ENCODE data around the gene WDR86. TPM values are rescaled to one million over a fixed set of nuclear protein-coding genes. Genes with fewer than 3 reads are reported as not detected.

Gene WDR86
- total RNA-seq, 1 experiment from 2014 or later = not detected

DNA sequence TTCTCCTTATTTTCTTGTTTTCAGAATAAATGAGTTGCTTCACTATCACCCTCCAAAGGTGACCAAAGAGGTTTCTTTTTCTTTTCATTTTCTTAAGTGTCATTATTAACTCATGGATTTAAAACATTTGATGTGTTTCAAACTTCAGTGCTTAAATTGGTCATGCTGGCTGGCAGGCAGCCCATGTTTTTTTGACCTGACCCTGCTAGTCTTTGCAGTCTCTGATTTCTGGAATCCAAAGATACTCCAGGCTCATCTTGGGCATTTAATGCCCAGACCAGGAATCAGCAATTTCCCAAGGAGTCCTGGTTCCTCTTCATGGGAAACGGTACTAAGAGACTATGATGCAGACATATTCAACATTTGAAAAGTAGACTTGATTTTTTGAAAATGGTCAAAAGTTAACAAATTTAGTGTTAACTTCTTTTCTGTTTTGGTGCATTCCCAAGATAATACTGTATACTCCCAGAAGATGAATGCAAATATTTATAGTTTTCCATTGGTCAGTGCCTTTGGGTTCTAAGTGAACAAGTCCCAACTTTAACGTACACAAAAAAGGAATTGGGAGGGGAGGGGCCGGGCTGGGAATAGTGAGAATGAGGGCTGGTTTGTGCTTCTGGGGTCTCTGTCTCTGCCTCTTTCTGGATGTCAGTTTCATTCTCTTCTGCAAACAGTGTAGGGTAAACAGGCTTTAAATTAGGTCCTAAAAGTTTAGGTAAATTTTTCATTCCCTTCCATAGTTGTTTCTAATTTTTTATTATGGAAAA lies 48.5 kb downstream of the WDR86 start:
- Mint-ChIP-seq H3K36me3 (ENCODE audit: insufficient read depth, unreplicated experiment) (peaks cover 41% of the 10 kb centered on the region), H3K27ac (ENCODE audit: unreplicated experiment) (no peak overlapping the region), H3K4me1 (ENCODE audit: low read depth, unreplicated experiment) (no peaks in the 10 kb centered on the region), H3K4me3 (ENCODE audit: low read depth, unreplicated experiment) (no peak overlapping the region), H3K27me3 (ENCODE audit: unreplicated experiment) (no peaks in the 10 kb centered on the region), H3K9me3 (ENCODE audit: low read depth, unreplicated experiment) (no peaks in the 10 kb centered on the region)
- BruUV-seq (replicated peaks) = no TSS peak
- no peak for DNase-seq
- TF ChIP-seq, protein P1, sequence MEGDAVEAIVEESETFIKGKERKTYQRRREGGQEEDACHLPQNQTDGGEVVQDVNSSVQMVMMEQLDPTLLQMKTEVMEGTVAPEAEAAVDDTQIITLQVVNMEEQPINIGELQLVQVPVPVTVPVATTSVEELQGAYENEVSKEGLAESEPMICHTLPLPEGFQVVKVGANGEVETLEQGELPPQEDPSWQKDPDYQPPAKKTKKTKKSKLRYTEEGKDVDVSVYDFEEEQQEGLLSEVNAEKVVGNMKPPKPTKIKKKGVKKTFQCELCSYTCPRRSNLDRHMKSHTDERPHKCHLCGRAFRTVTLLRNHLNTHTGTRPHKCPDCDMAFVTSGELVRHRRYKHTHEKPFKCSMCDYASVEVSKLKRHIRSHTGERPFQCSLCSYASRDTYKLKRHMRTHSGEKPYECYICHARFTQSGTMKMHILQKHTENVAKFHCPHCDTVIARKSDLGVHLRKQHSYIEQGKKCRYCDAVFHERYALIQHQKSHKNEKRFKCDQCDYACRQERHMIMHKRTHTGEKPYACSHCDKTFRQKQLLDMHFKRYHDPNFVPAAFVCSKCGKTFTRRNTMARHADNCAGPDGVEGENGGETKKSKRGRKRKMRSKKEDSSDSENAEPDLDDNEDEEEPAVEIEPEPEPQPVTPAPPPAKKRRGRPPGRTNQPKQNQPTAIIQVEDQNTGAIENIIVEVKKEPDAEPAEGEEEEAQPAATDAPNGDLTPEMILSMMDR (IDR thresholded peaks at IDR 0.05; ENCODE audit: unreplicated experiment) = no peak
- intact Hi-C loops (cut with micrococcal nuclease; ENCODE audit: unreplicated experiment) = no loop called here
- CTCF ChIA-PET = no interaction called here

DNA sequence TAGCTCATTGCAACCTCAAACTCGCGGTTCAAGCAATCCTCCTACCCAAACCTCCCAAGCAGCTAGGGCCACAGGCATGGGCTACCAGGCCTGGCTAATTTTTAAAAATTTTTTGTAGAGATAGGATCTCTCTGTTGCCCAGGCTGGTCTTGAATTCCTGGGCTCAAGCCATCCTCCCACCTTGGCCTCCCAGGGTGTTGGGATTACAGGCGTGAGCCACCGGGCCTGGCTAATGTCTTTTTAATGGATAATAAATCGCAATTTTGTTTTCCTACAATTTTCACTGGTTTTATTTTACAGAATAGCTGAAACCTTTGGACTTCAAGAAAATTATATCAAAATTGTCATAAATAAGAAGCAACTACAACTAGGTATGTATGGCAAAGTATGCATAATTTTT lies 57.3 kb downstream of the WDR86 start:
- Mint-ChIP-seq H3K27me3 (ENCODE audit: unreplicated experiment) (no peaks in the 10 kb centered on the region), H3K36me3 (ENCODE audit: insufficient read depth, unreplicated experiment) (peaks cover 42% of the 10 kb centered on the region), H3K9me3 (ENCODE audit: low read depth, unreplicated experiment) (no peaks in the 10 kb centered on the region), H3K4me1 (ENCODE audit: low read depth, unreplicated experiment) (peaks cover 12% of the 10 kb centered on the region), H3K4me3 (ENCODE audit: low read depth, unreplicated experiment) (no peak overlapping the region), H3K27ac (ENCODE audit: unreplicated experiment) (no peak overlapping the region)
- TF ChIP-seq, protein P1 (IDR thresholded peaks at IDR 0.05; ENCODE audit: unreplicated experiment) = no peak
- CTCF ChIA-PET = interaction anchor here (0.6 kb wide), 1 partner anchor 1371 kb away, joined by 4 read pairs; no protein-coding TSS in a partner anchor
- no TSS peak for BruUV-seq (replicated peaks)
- intact Hi-C loops (cut with micrococcal nuclease; ENCODE audit: unreplicated experiment) = no loop called here
- DNase-seq = no peak

DNA sequence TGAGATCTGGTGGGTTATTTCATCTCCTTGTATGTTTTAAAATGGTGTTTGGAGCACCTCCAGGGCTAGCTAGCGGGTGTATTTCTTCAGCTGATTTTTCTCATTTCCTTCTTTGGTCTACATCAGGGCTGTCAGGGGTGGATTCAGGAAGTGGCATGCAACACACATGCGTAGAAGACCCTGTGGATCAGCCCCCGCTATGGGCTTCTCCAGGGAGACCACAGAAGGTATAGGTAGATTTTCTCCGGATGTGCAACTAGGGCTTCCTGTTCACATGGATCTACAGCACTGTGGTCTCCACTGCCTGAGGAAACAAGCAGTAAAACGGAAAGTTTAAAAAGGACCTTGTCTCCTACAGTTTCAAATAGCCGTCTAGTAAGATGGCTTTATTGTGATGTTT lies 57.9 kb downstream of the WDR86 start:
- Mint-ChIP-seq H3K27me3 (ENCODE audit: unreplicated experiment) (no peaks in the 10 kb centered on the region), H3K27ac (ENCODE audit: unreplicated experiment) (no peak overlapping the region), H3K4me1 (ENCODE audit: low read depth, unreplicated experiment) (peaks cover 12% of the 10 kb centered on the region), H3K36me3 (ENCODE audit: insufficient read depth, unreplicated experiment) (peaks cover 38% of the 10 kb centered on the region), H3K4me3 (ENCODE audit: low read depth, unreplicated experiment) (no peak overlapping the region), H3K9me3 (ENCODE audit: low read depth, unreplicated experiment) (no peaks in the 10 kb centered on the region)
- intact Hi-C loops (cut with micrococcal nuclease; ENCODE audit: unreplicated experiment) = no loop called here
- no peak for DNase-seq
- CTCF ChIA-PET = no interaction called here
- no TSS peak for BruUV-seq (replicated peaks)
- TF ChIP-seq, protein P1 (IDR thresholded peaks at IDR 0.05; ENCODE audit: unreplicated experiment) = no peak

- no peak overlapping the region for H3K4me3 Mint-ChIP-seq (ENCODE audit: low read depth, unreplicated experiment)
- peak; percentile 21 for DNase-seq
- peaks cover 28% of the 10 kb centered on the region for H3K36me3 Mint-ChIP-seq (ENCODE audit: insufficient read depth, unreplicated experiment)
- BruUV-seq (replicated peaks) = no TSS peak
- no peaks in the 10 kb centered on the region for H3K27me3 Mint-ChIP-seq (ENCODE audit: unreplicated experiment)
- no peak overlapping the region for H3K27ac Mint-ChIP-seq (ENCODE audit: unreplicated experiment)
- TF ChIP-seq, protein P1 (IDR thresholded peaks at IDR 0.05; ENCODE audit: unreplicated experiment) = peak; percentile 43
- H3K4me1 Mint-ChIP-seq (ENCODE audit: low read depth, unreplicated experiment) = peaks cover 20% of the 10 kb centered on the region
- CTCF ChIA-PET = interaction anchor here (1.3 to 1.6 kb wide), 2 partner anchors 9 to 11 kb away, joined by 3 to 5 read pairs; partner anchors contain the start of gene NUB1
- intact Hi-C loops (cut with micrococcal nuclease; ENCODE audit: unreplicated experiment) = no loop called here
- no peaks in the 10 kb centered on the region for H3K9me3 Mint-ChIP-seq (ENCODE audit: low read depth, unreplicated experiment)
Observed at GRCh38 chr7:151351027-151351426, 58.8 kb downstream of the WDR86 start.
